GM06990 (cell line): Measurements from ENCODE around the gene PSORS1C2.

Experiments used
- DNase-seq: peaks from one replicate; pipeline ENCODE4 v3.0.0-alpha.2; 2011; ENCODE audit not compliant: insufficient read length; ENCODE audit errors: extremely low read depth
- H3K27me3 ChIP-seq: replicated peaks from 2 replicates; pipeline ENCODE4 v1.6.0; 2011; ENCODE audit warnings: low read length; ENCODE audit not compliant: control insufficient read depth, insufficient read depth
- H3K36me3 ChIP-seq: 2 replicates; pipeline ENCODE4 v1.5.1; 2011; ENCODE audit warnings: low read length; ENCODE audit not compliant: control insufficient read depth, insufficient read depth
- H3K4me3 ChIP-seq: replicated peaks from 2 replicates; pipeline ENCODE4 v1.5.1; 2011; ENCODE audit warnings: low read depth, mild to moderate bottlenecking, control low read depth, low read length
- CTCF ChIP-seq: IDR thresholded peaks from 2 replicates; pipeline ENCODE4 v1.5.1; 2011; ENCODE audit warnings: low read length, control low read depth, mild to moderate bottlenecking, inconsistent platforms; ENCODE audit not compliant: insufficient read depth, poor library complexity, severe bottlenecking

Gene PSORS1C2

GRCh38 chr6:31128093-31128676 is 10.7 kb downstream of the PSORS1C2 start:
- peak; percentile 20 for DNase-seq
- peak; percentile 90 for TF ChIP-seq CTCF
- Histone ChIP-seq H3K36me3 (no peaks in the 10 kb centered on the region), H3K27me3 (no peaks in the 10 kb centered on the region; the same call in 1 of the 2 replicates), H3K4me3 (no peak overlapping the region)

GRCh38 chr6:31126396-31127175 is 12.3 kb downstream of the PSORS1C2 start:
- no peaks in the 10 kb centered on the region for H3K36me3 ChIP-seq
- no peak overlapping the region for H3K4me3 ChIP-seq
- no peak for TF ChIP-seq CTCF
- no peak for DNase-seq
- H3K27me3 ChIP-seq: peaks cover 2% of the 10 kb centered on the region

GRCh38 chr6:31125586-31126363 is 13.1 kb downstream of the PSORS1C2 start:
- no peak for TF ChIP-seq CTCF
- no peak overlapping the region for H3K4me3 ChIP-seq
- H3K27me3 ChIP-seq: peaks cover 2% of the 10 kb centered on the region
- no peaks in the 10 kb centered on the region for H3K36me3 ChIP-seq
- no peak for DNase-seq

- DNase-seq: no peak
- Histone ChIP-seq H3K27me3 (peaks cover 2% of the 10 kb centered on the region), H3K4me3 (no peak overlapping the region), H3K36me3 (no peaks in the 10 kb centered on the region)
- TF ChIP-seq CTCF: no peak
Observed at GRCh38 chr6:31125162-31125561, 13.7 kb downstream of the PSORS1C2 start.

GRCh38 chr6:31122791-31123706 is 15.8 kb downstream of the PSORS1C2 start:
- H3K4me3 ChIP-seq: no peak overlapping the region

More at GRCh38 chr6:31122791-31123706, 15.8 kb downstream of the PSORS1C2 start:
- no peaks in the 10 kb centered on the region for H3K36me3 ChIP-seq
- peaks cover 2% of the 10 kb centered on the region for H3K27me3 ChIP-seq
- DNase-seq: no peak
- TF ChIP-seq CTCF: no peak
